GM18951 (cell line): ENCODE results near the gene MACROD2.

ENCODE experiments used
- POLR2A ChIP-seq: IDR thresholded peaks from 4 replicates; pipeline ENCODE4 v1.6.1; 2011; ENCODE audit warnings: mild to moderate bottlenecking; ENCODE audit not compliant: insufficient read length, insufficient read depth; ENCODE audit errors: extremely low read depth
- in situ Hi-C: fragments of 300-500 bp; cut with MboI; formaldehyde crosslinking; loops from one replicate; pipeline ENCODE4 v1.12.0; 2022; ENCODE audit warnings: low sequenced_read_pairs, mixed read lengths, inconsistent platforms; ENCODE audit not compliant: unreplicated experiment

The MACROD2 gene

DNA sequence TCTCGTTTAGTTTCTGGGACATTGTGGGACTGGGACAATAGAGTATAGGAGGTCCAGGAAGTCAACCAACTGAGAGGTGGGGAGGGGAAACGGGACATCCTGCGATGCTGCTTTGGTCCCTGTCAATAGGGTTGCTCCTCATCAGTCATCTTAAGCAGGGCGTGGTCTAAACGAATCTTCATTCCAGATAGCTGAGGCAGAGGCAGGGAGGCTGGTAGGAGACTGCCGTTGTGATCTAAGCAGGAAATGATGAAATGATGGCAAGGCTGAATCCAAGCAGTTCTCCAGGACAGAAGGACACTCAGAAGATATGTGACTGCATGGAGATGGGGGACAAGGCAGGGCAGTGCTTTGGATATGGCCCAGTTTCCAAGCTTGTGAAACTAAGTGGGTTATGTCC lies 1624.5 kb downstream of the MACROD2 start:
- in situ Hi-C loops = no loop called here
- TF ChIP-seq POLR2A = no peak

DNA sequence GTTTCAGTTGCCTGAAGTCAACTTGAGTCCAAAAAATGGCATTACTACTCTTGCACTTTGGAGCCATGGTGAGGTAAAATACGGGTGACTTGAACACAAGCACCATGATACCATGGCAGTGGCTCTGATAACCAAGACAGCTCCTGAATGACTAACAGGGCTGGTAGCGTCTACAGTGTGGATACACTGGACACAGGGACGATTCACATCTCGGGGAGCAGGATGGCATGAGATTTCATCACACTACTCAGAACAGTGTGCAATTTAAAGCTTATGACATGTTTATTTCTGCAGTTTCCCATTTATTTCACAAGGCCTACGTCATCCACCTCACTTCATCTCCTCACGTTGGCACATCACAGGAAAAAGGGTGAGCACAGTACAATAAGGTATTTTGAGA lies 1627.1 kb downstream of the MACROD2 start:
- in situ Hi-C loops = no loop called here

DNA sequence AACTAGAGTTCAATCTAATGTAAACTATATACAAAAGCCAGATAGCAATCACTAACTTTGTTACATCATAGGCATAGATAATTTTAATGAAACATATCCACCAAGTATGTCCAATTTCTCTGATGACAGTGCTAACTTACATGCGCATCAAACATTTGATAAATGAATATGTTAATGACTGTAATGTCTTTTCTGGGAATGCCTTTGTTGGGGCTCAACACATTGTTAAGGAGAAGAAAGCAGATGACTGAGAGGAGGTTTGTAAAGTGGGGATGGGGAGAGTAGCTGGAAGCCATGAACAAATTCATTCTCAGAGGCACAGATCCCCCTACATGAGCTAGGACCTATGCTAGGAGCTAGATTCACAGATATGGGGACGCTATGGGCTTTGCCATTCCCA lies 1627.9 kb downstream of the MACROD2 start:
- no peak for TF ChIP-seq POLR2A
- in situ Hi-C loops = no loop called here

More for the DNA sequence above, 1627.1 kb downstream of the MACROD2 start:
- no peak for TF ChIP-seq POLR2A

DNA sequence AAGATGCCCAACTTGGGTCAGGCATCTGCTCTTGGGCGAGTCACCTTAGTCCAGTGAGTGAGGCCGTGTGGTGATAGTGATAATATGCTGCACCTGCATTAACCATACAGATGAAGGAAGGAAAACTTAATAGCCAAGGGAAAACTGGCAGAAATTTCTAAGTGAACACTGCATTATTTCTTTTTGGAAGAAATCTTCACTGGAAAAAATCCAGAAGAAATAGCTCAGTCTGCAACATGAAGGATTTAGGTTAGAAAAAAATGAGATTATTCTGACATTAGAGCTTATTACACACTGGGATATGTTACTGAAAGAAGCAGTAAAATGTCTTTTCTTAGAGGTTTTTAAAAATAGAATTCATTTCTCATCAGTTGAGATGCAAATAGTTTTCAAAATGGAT lies 1630.7 kb downstream of the MACROD2 start:
- no peak for TF ChIP-seq POLR2A
- in situ Hi-C loops = no loop called here

DNA sequence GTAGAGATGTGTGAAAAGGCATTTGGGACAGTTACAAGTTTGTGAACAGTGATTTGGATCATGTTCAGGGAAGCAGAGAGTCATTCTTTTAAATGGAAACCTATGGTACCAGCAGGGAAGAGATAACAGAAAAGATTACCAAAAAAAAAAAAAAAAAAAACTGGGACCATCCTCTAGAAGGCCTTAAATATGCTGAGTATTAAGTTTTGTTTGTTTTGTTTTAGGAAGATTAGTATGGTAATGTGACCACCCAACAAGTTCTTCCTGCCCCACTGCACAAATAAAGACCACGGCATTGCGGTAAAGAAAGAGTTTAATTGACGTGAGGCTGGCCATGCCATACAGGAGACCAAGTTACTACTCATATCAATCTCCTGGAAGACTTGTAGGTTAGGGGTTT lies 1631.8 kb downstream of the MACROD2 start:
- no peak for TF ChIP-seq POLR2A
- in situ Hi-C loops = no loop called here

DNA sequence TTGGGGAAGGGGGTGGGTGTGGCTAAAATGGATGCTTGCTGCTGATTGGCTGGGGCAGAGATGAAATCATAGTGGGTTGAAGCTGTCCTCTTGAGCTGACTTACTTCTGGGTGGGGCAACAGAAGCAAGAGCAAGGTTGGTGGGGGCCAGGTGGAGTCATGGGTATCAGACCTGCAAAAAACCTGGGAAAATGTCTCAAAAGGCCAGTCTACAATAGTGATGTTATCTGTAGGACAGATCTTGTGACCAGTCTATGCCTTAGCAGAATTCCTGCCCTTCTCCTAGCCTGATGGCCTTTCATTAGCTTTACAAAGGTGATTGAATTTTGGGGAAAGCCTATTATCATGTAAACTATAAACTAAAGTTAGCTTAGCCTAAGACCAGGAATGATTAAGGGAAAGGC lies 1632.2 kb downstream of the MACROD2 start:
- TF ChIP-seq POLR2A = no peak
- in situ Hi-C loops = no loop called here

DNA sequence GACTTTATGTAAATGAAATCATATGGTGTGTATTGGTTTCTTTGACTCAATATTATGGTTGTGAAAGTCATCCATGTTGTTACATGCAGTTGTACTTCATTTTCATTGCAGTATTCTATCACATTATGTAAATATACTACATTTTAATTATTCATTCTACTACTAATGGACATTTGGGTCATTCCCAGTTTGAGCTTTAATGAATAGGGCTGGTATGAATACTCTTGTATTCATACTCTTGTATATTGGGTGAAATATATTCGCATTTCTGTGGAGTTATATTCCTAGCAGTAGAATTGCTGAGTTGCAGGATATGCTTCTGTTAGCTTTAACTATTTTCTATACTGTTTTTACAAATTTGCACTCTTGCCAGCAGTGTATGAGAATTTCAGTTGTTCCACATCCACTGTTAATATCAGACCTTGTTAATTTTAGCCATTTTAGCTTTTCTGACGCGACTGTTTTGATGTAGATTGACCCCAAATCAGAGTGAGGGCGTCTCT lies 1633.6 kb downstream of the MACROD2 start:
- in situ Hi-C loops = no loop called here

DNA sequence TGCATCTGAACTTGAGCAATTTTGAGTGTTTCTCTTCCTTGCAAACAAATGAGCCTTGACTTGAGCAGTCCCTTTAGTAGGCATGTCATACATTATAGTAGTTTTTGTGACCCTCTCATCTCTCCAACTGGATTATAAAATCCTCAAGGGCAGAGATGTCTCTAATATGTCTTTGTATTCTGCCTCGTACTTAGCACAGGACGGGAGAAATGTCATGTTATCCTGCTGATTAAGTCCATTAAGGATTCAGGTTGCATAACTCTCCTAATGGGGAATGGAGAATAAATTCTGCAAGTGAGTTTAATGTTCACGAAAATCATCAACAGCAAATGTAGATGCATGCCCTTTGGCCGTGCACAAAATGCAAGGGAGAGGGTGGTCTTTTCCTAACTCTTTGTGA lies 1635.0 kb downstream of the MACROD2 start:
- TF ChIP-seq POLR2A = no peak

More for the DNA sequence above, 1633.6 kb downstream of the MACROD2 start:
- no peak for TF ChIP-seq POLR2A

DNA sequence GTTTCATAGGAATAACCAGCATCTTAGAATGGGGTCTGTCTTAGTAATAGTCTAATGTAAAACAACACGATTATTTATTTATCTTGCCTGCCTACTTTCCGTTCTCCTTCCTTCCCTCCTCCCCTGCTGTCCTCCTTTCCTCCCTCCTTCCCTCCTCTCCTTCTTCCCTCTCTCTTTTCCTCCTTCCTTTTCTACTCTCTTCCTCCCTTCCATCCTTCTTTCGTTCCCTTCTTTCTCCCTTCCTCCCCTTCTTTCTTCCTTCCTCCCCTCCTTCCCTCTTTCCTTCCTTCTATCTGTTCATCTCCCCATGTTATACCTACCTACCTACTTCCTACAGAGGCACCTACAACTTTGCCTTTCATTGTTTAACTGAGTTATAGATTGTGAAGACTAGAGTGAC lies 1637.4 kb downstream of the MACROD2 start:
- no peak for TF ChIP-seq POLR2A
- in situ Hi-C loops = no loop called here

More for the DNA sequence above, 1635.0 kb downstream of the MACROD2 start:
- in situ Hi-C loops = no loop called here

DNA sequence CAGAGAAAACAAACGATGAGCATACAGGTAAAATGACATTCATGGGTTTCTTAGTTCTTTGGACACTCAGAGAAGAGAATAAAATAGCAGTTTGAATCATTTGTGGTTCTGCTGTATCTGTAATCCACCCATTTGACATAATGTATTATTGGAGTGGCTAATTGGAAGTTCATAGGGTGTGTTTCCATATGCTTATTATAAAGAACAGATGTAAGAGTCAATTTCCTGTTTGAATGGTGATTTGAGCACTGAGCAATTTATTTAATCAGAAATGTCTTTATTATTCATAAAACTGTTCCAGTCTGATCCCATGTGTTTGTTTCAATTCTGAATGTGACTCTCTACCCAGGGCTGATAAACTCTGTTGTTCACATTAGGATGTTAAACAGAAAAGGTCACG lies 1638.8 kb downstream of the MACROD2 start:
- no peak for TF ChIP-seq POLR2A
- in situ Hi-C loops = no loop called here

DNA sequence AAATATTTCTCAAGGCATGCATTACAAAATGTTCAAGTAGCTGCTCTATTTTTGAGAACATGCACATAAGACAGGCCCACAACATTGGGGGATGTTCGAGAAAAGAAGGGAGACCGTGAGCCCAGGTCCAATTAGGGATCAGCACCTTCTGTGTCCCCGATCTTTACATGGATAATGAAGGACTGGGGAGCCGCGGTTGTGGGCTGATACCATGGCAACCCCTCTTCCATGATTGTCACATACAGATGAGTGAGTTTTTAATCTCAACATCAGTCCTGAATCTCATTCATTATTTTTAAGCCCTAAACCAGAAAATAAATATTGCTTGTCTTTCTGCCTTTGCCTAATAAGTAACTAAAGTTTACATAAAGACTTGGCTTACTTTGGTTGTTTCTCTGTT lies 1642.2 kb downstream of the MACROD2 start:
- in situ Hi-C loops = no loop called here
- no peak for TF ChIP-seq POLR2A

DNA sequence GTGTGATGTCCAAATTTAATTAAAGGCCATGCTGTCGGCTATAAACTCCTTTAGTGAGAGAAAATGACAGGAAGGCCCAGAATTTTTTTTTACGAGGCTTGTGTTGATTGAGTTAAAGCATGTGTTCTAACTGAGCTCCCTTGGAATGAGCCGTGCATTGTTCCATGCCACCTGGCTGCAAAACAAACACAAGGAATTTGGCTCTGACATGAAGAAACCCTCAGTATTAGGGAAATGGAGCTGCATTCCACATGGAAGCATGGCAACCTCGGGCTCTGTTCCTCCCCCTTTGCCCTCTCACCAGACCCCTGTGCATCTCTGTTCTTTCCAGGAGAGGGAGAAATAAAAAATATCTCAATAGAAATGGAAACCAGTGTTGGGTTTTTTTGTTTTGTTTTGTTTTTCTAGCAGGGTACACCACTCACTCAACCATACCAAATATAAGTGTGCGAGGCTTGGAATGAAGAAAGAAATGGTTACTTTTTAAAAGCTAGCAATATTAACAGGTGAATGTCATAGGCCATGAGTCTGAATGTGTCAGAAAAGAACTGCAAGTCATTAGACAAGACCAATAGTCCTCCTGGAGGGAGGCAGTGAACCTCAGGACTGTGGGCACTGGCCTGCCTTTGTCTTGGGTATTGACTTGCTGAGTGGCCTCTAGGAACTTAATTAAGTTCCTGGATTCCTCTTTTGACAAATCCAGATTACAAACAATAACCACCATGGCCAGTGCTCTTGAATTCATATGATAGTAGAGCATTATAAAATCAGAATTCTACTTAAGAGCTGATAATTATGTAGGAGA lies 1642.8 kb downstream of the MACROD2 start:
- in situ Hi-C loops = no loop called here
- TF ChIP-seq POLR2A = no peak

DNA sequence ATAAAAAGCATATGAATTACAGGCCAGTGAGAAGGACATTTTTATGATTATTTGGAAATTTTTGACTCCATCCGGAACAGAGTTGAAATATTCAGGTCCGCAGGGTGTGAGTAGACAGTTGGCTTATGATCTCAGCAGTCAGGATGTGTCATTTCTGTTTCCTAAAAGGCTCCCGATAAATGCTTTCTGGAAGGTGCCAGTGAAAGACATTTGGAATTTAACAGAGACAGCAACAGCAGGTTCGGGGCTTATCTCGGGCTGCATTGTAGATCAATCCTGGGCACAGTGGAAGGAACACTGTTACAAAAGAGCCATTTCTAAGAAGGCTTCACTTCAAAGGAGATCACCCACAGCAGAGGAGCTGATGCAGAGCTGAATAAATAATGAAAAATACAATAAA lies 1643.5 kb downstream of the MACROD2 start:
- no peak for TF ChIP-seq POLR2A
- in situ Hi-C loops = no loop called here

DNA sequence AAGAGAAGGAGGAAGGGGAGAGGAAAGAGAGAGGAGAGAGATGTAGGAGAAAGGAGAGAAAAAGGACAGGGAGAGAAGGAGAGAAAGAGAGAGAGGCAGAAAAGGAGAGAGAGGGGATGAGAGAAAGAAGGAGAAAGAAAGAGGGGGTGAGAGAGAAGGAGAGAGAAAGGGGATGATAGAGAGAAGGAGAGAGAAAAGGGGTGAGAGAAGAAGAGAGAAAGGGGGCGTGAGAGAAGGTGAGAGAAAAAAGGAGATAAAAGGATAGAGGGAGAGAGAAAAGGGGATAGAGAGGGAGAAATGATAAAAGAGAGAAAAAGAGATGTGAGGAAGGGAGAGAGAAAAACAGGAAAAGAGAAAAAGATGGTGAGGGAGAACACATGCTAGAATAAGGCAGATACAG lies 1644.5 kb downstream of the MACROD2 start:
- in situ Hi-C loops = no loop called here

More for the DNA sequence above, 1644.5 kb downstream of the MACROD2 start:
- TF ChIP-seq POLR2A = no peak
